Mammary epithelial cell (primary cell): ENCODE results near the gene PARD6B.

Experiments
- EZH2 ChIP-seq: IDR thresholded peaks from 2 replicates; pipeline ENCODE4 v1.6.1; 2012; ENCODE audit warnings: low read length, inconsistent platforms, borderline replicate concordance
- TF ChIP-seq, protein P1 (sequence below), 2 donors: IDR thresholded peaks in 1 of 2; conservative IDR thresholded peaks in 1 of 2; 2 replicates each; pipeline ENCODE4 v1.5.1; 2011 to 2012; ENCODE audit warnings: inconsistent platforms in 2 of 2, low read length in 2 of 2, mild to moderate bottlenecking in 2 of 2, control low read depth in 1 of 2, low read depth in 1 of 2; ENCODE audit not compliant: insufficient read depth in 1 of 2; ENCODE audit errors: extremely low read depth in 1 of 2

DNA sequence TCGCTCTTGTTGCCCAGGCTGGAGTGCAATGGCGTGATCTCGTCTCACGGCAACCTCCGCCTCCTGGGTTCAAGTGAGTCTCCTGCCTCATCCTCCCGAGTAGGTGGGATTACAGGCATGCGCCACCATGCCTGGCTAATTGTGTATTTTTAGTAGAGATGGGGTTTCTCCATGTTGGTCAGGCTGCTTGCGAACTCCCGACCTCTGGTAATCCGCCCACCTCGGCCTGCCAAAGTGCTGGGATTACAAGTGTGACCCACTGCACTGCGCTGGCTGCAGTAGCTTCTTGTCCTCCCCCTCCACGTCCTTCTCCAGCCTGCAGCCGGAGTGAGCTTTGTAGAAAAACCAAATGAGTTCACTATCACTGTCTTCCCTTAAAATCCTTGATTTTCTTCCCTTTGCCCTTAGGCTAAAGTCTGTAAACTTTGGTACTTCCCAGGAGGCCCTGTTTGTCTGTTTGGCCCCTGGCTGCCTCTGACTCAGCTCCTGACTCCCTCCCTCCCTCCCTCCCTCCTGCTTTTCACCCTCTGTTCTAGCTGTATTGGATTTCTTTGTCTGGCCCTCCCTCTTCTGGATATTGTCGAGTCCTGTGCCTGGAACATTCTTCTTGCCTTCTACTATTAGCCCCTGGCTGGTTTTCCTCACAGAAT is 12.9 kb downstream of the PARD6B start:
- TF ChIP-seq, protein P1, sequence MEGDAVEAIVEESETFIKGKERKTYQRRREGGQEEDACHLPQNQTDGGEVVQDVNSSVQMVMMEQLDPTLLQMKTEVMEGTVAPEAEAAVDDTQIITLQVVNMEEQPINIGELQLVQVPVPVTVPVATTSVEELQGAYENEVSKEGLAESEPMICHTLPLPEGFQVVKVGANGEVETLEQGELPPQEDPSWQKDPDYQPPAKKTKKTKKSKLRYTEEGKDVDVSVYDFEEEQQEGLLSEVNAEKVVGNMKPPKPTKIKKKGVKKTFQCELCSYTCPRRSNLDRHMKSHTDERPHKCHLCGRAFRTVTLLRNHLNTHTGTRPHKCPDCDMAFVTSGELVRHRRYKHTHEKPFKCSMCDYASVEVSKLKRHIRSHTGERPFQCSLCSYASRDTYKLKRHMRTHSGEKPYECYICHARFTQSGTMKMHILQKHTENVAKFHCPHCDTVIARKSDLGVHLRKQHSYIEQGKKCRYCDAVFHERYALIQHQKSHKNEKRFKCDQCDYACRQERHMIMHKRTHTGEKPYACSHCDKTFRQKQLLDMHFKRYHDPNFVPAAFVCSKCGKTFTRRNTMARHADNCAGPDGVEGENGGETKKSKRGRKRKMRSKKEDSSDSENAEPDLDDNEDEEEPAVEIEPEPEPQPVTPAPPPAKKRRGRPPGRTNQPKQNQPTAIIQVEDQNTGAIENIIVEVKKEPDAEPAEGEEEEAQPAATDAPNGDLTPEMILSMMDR (conservative IDR thresholded peaks at IDR 0.05 in 1 of 2, IDR thresholded peaks at IDR 0.05 in 1 of 2; ENCODE audit: extremely low read depth in 1 of 2, insufficient read depth in 1 of 2, low read depth in 1 of 2, low read length in 2 of 2), result peak; percentile 47 to 56
- TF ChIP-seq EZH2, result no peak
